Mesendoderm (in vitro differentiated cells): ENCODE data around the gene OR13C5.
"Not testable (repeated sequence)": the region's sequence is repeated elsewhere in the genome, so short reads cannot be mapped to it uniquely, and the experiment has no call there.

Experiments
- DNase-seq: peaks from one replicate; pipeline ENCODE4 v3.0.0; 2013
- H2AK5ac ChIP-seq: 2 replicates; pipeline ENCODE4 v1.6.1; 2013; ENCODE audit warnings: low read length, inconsistent platforms
- H2BK120ac ChIP-seq: 2 replicates; pipeline ENCODE4 v1.6.1; 2013; ENCODE audit warnings: low read depth, mild to moderate bottlenecking, low read length, moderate library complexity, mixed read lengths
- H2BK15ac ChIP-seq: replicated peaks from 2 replicates; pipeline ENCODE4 v1.6.1; 2013; ENCODE audit warnings: low read depth, mild to moderate bottlenecking, moderate library complexity
- H2BK5ac ChIP-seq: 2 replicates; pipeline ENCODE4 v1.6.1; 2013; ENCODE audit warnings: low read length, inconsistent platforms
- H3K18ac ChIP-seq: 2 replicates; pipeline ENCODE4 v1.6.1; 2013; ENCODE audit warnings: mild to moderate bottlenecking, low read length, mixed read lengths
- H3K23ac ChIP-seq: one replicate; pipeline ENCODE4 v1.6.1; 2013; ENCODE audit warnings: low read length
- H3K27ac ChIP-seq: 2 replicates; pipeline ENCODE4 v1.5.1; 2013; ENCODE audit warnings: low read depth, mild to moderate bottlenecking, inconsistent platforms, low read length, moderate library complexity
- H3K27me3 ChIP-seq: 2 replicates; pipeline ENCODE4 v1.6.1; 2013; ENCODE audit warnings: low read length, control low read depth, mild to moderate bottlenecking, inconsistent platforms; ENCODE audit not compliant: insufficient read depth, poor library complexity
- H3K36me3 ChIP-seq: 2 replicates; pipeline ENCODE4 v1.6.1; 2013; ENCODE audit warnings: low read length, inconsistent platforms; ENCODE audit not compliant: control insufficient read depth, insufficient read depth
- H3K4ac ChIP-seq: one replicate; pipeline ENCODE4 v1.6.1; 2013; ENCODE audit warnings: low read depth, mild to moderate bottlenecking, low read length, moderate library complexity
- H3K4me1 ChIP-seq: 2 replicates; pipeline ENCODE4 v1.6.1; 2013; ENCODE audit warnings: low read depth, low read length, inconsistent platforms; ENCODE audit not compliant: control insufficient read depth
- H3K4me2 ChIP-seq: 2 replicates; pipeline ENCODE4 v1.6.1; 2013; ENCODE audit warnings: low read length
- H3K4me3 ChIP-seq: 2 replicates; pipeline ENCODE4 v1.5.1; 2013; ENCODE audit warnings: mild to moderate bottlenecking, low read length
- H3K56ac ChIP-seq: one replicate; pipeline ENCODE4 v1.6.1; 2013; ENCODE audit warnings: low read length
- H3K79me1 ChIP-seq: 2 replicates; pipeline ENCODE4 v1.6.1; 2013; ENCODE audit warnings: low read length, inconsistent platforms
- H3K79me2 ChIP-seq: 2 replicates; pipeline ENCODE4 v1.6.1; 2013; ENCODE audit warnings: mild to moderate bottlenecking, low read length; ENCODE audit not compliant: control insufficient read depth, insufficient read depth
- H3K9ac ChIP-seq: 2 replicates; pipeline ENCODE4 v1.6.1; 2013; ENCODE audit warnings: low read length, inconsistent platforms
- H4K5ac ChIP-seq: one replicate; pipeline ENCODE4 v1.6.1; 2013; ENCODE audit warnings: low read length
- H4K8ac ChIP-seq: one replicate; pipeline ENCODE4 v1.6.1; 2013; ENCODE audit warnings: low read depth, mild to moderate bottlenecking, control low read depth, low read length, moderate library complexity
- WGBS: extraction: QIAGEN DNeasy Blood & Tissue Kit; methylation state at CpG from one replicate; pipeline ENCODE4 v1.1.7; 2013; ENCODE audit warnings: low lambda C conversion rate, missing lambda C conversion rate; ENCODE audit not compliant: insufficient coverage; ENCODE audit errors: extremely low coverage; 5-methylcytosine and 5-hydroxymethylcytosine counted together

OR13C5 gene

DNA sequence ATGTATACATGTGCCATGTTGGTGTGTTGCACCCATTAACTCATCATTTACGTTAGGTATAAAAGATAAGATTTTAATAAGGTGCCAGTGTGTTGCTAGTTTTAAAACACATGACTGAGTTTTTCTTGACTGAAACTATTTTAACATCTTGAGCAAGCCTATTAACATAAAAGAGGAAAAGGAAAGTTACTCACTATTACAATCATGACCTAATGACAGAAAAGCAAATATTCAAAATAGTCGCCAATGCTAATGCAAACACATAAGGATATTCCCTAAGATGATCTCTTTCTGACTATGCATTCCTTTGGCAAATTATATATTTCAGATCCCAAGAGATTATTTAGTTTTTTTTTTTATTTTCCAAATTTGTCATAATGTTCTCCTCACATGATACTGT lies 12.0 kb upstream of the OR13C5 start:
- H2BK5ac ChIP-seq = no peak overlapping the region
- no peaks in the 10 kb centered on the region for H3K27me3 ChIP-seq
- DNase-seq = no peak
- no peak overlapping the region for H3K23ac ChIP-seq
- no peak overlapping the region for H4K5ac ChIP-seq
- H3K4me1 ChIP-seq = no peaks in the 10 kb centered on the region
- H4K8ac ChIP-seq = no peak overlapping the region
- H2BK15ac ChIP-seq = no peak overlapping the region
- no peaks in the 10 kb centered on the region for H3K79me2 ChIP-seq
- H3K9ac ChIP-seq = no peak overlapping the region
- H3K36me3 ChIP-seq = no peaks in the 10 kb centered on the region
- H3K27ac ChIP-seq = no peak overlapping the region
- no CpG with 5 or more reads among the region's 2 CpGs for WGBS
- no peak overlapping the region for H3K4ac ChIP-seq
- no peak overlapping the region for H3K4me3 ChIP-seq
- no peak overlapping the region for H3K56ac ChIP-seq
- H2AK5ac ChIP-seq = no peak overlapping the region
- H3K79me1 ChIP-seq = no peaks in the 10 kb centered on the region
- H3K18ac ChIP-seq = no peak overlapping the region
- no peak overlapping the region for H3K4me2 ChIP-seq
- H2BK120ac ChIP-seq = no peak overlapping the region

DNA sequence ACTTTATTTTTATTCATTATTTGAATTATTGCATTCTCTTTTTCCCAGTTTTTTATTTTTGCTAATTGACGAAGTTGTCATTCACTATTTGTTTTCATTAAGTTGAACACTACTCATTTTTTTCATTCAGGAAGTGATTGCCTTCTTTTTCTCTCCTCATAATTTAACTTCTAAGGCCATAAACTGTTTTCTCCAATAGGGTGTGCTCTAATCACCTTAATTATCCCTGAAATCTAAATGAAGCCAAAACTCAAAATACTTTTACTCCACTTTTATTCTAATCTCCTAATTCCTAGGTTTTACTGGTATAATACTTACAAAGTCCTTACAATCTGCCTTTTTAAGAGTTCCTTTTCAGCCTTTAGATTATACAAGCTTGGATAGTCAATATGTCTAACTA lies 9.1 kb upstream of the OR13C5 start:
- no peak overlapping the region for H3K4me2 ChIP-seq
- H3K9ac ChIP-seq = no peak overlapping the region
- H2AK5ac ChIP-seq = no peak overlapping the region
- no peak overlapping the region for H4K5ac ChIP-seq
- H3K79me2 ChIP-seq = no peaks in the 10 kb centered on the region
- no peak overlapping the region for H3K56ac ChIP-seq
- H3K36me3 ChIP-seq = no peaks in the 10 kb centered on the region
- no peak overlapping the region for H3K18ac ChIP-seq
- H3K27me3 ChIP-seq = no peaks in the 10 kb centered on the region
- H2BK5ac ChIP-seq = no peak overlapping the region
- no peaks in the 10 kb centered on the region for H3K79me1 ChIP-seq
- no CpG with 5 or more reads among the region's 1 CpG for WGBS
- peak; percentile 10 for DNase-seq
- no peak overlapping the region for H4K8ac ChIP-seq
- no peak overlapping the region for H2BK15ac ChIP-seq
- no peak overlapping the region for H3K4me3 ChIP-seq
- H3K4ac ChIP-seq = no peak overlapping the region
- no peak overlapping the region for H2BK120ac ChIP-seq
- no peak overlapping the region for H3K23ac ChIP-seq
- H3K4me1 ChIP-seq = no peaks in the 10 kb centered on the region
- H3K27ac ChIP-seq = no peak overlapping the region

DNA sequence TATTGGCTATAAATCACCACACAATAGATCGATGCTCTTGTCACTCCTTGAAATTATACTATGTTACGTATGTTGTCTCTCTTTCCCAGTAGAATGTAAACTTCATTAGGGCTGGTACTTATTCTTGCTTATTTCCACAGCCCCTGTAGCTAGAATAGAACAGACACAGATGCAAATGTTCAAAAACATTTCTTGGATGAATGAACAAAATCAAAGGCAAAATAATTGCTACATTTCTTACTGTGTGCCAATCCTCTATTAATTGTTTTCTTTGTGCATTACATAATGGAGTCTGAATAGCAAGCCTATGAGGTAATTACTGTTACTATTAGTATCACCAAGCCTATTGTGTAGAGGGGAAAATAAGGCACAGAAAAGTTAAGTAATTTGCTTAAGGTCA lies 6.9 kb upstream of the OR13C5 start:
- Histone ChIP-seq H4K5ac (no peak overlapping the region), H3K18ac (no peak overlapping the region), H3K4ac (no peak overlapping the region), H2BK120ac (no peak overlapping the region), H3K27ac (no peak overlapping the region), H3K36me3 (no peaks in the 10 kb centered on the region), H3K23ac (no peak overlapping the region), H3K4me3 (no peak overlapping the region), H3K4me2 (no peak overlapping the region), H2AK5ac (no peak overlapping the region), H3K4me1 (no peaks in the 10 kb centered on the region), H2BK15ac (no peak overlapping the region), H3K27me3 (no peaks in the 10 kb centered on the region), H3K9ac (no peak overlapping the region), H3K79me2 (no peaks in the 10 kb centered on the region), H3K79me1 (no peaks in the 10 kb centered on the region), H4K8ac (no peak overlapping the region), H3K56ac (no peak overlapping the region), H2BK5ac (no peak overlapping the region)
- no CpG with 5 or more reads among the region's 2 CpGs for WGBS
- DNase-seq = no peak

DNA sequence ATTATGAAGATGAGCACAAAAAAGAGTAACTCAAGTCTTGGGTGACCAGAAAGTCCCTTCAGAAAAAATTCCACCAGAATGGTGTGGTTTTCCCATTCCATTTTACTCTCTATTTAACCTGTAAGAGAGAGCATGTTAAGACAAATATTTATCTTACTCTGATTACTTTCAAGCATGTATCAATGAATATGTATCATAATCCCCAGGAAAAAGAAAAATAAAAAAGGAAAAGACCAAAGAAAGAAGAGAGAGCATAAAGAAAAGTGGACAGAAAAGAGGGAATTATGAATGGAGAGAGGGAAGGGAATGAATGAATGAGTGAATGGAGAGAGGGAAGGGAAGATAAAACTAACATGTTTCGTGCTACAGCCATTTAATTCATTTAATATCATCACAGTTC lies 6.3 kb upstream of the OR13C5 start, which contains the start of gene OR13C2:
Gene OR13C2 (minus strand): TSS at position 101 of the 400 bp plus-strand sequence. CDS start 0 bp downstream, at position 101.
- not testable (repeated sequence) for H3K79me2 ChIP-seq, H3K27me3 ChIP-seq, H4K5ac ChIP-seq, H2BK15ac ChIP-seq, H2AK5ac ChIP-seq, H2BK5ac ChIP-seq, H3K4ac ChIP-seq, H3K4me3 ChIP-seq, H3K4me1 ChIP-seq, H3K27ac ChIP-seq, H3K36me3 ChIP-seq, H3K23ac ChIP-seq, H2BK120ac ChIP-seq, H3K56ac ChIP-seq, H3K4me2 ChIP-seq, H4K8ac ChIP-seq, H3K18ac ChIP-seq, H3K79me1 ChIP-seq, H3K9ac ChIP-seq, DNase-seq
- no CpG with 5 or more reads among the region's 1 CpG for WGBS

DNA sequence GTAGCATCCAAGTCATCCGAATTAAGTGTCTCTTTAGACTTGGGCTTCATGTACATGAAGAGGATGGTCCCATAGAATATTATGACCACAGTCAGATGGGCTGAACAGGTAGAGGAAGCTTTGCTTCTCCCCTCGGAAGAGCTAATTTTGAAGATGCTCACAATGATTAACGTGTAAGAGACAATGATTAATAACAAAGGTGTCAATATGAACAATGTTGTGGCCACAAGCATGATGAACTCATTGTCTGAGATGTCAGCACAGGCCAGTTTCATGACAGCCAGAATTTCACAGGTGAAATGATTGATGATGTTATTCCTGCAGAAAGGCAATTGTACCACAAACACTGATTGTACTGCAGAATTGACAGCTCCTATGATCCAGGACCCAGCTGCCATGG lies 5.6 kb upstream of the OR13C5 start:
- Histone ChIP-seq H3K79me2 (no peaks in the 10 kb centered on the region), H3K23ac (no peak overlapping the region), H3K4me1 (no peaks in the 10 kb centered on the region), H3K4me3 (no peak overlapping the region), H3K4me2 (no peak overlapping the region), H3K27ac (no peak overlapping the region), H4K5ac (no peak overlapping the region), H3K36me3 (no peaks in the 10 kb centered on the region), H2AK5ac (no peak overlapping the region), H3K79me1 (no peaks in the 10 kb centered on the region), H3K18ac (no peak overlapping the region), H3K4ac (no peak overlapping the region), H4K8ac (no peak overlapping the region), H3K9ac (no peak overlapping the region), H2BK5ac (no peak overlapping the region), H3K56ac (no peak overlapping the region), H2BK120ac (no peak overlapping the region), H3K27me3 (no peaks in the 10 kb centered on the region), H2BK15ac (no peak overlapping the region)
- DNase-seq = no peak
- WGBS = no CpG with 5 or more reads among the region's 3 CpGs

DNA sequence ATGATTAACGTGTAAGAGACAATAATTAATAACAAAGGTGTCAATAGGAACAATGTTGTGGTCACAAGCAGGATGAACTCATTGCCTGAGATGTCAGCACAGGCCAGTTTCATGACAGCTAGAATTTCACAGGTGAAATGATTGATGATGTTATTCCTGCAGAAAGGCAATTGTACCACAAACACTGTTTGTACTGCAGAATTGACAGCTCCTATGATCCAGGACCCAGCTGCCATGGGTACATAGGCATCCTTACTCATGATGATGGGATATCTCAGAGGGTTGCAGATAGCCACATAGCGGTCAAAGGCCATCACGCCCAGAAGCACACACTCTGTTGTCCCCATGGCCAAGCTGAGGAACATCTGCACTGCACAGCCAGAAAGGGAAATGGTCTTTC lies 464 bp downstream of the OR13C5 start:
- H2BK120ac ChIP-seq, H4K5ac ChIP-seq, H3K4me1 ChIP-seq, H3K27me3 ChIP-seq, H2BK15ac ChIP-seq, H3K56ac ChIP-seq, H3K9ac ChIP-seq, H3K4me3 ChIP-seq, H3K27ac ChIP-seq, H3K79me1 ChIP-seq, H2BK5ac ChIP-seq, H3K36me3 ChIP-seq, H4K8ac ChIP-seq, H3K18ac ChIP-seq, H3K4me2 ChIP-seq, H2AK5ac ChIP-seq, H3K4ac ChIP-seq, H3K79me2 ChIP-seq, H3K23ac ChIP-seq, DNase-seq: not testable (repeated sequence)
- WGBS = no CpG with 5 or more reads among the region's 3 CpGs
